ENCODE results near the gene DNMT3L.
"Not testable (repeated sequence)": the region's sequence is repeated elsewhere in the genome, so short reads cannot be mapped to it uniquely, and the experiment has no call there.

The DNMT3L gene

GRCh38 chr21:44241281-44241680 lies 20.4 kb downstream of the DNMT3L start:
- not testable (repeated sequence) for DNase-seq

DNA sequence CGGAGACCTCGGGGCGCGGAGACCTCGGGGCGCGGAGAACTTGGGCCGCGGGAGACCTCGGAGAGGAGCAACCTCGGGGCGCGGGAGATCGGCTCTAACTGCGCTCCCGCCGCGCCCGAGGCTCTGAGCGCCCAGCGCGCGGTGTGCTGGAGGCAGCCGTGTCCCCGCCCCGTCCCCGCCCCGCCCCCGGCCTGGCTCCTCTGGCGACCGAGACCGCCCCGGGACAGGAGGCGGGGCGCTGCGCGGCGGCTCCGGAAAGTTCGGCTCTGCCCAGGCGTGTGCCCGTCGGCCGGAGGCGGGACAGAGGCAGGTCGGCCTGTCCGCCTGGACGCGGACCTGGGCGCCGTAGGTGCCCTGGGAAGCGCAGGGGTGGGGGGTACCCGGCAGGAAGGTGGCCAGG lies 20.9 kb downstream of the DNMT3L start, which contains the start of gene ICOSLG:
ICOSLG (minus strand) TSS at position 102 of the 400 bp plus-strand sequence. CDS start 126 bp downstream, outside the sequence.
- DNase-seq = not testable (repeated sequence)

DNA sequence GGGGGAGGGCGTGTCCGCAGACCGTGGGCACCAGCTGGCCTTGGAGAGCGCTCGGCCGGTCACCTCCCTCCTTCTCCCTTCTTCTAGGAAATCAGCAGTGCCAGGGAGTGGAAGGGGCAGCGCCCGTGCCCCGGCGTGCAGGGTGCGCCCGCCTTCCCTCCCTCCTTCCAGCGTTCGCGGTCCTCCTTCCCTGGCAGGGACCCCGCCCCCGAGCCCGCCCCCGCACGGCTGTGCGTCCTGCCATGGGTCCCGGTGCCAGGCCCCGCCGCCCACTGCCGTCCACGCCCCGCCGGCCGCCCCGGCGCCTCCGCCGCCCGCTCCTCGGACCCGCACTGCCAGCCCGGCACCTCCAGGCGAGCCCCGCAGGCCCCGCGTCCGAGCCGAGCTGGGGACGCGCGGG lies 21.3 kb downstream of the DNMT3L start:
- DNase-seq = not testable (repeated sequence)

DNA sequence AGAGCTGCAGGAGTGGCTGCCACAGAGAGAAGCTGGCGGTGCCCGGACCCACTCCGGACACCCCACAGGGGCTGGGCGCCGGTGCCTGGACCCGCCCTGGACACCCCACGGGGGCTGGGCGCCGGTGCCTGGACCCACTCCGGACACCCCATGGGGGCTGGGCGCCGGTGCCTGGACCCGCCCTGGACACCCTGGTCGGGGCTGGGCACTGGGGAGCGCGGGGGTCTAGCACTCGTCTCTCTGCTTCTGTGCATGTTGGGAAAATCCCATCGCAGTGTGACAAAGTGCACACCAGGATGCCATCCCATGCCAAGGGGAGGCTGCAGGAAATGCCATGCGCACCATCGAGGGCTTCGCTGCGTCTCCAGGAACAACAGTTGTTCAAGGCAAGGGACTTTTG lies 32.1 kb downstream of the DNMT3L start:
- not testable (repeated sequence) for DNase-seq

DNA sequence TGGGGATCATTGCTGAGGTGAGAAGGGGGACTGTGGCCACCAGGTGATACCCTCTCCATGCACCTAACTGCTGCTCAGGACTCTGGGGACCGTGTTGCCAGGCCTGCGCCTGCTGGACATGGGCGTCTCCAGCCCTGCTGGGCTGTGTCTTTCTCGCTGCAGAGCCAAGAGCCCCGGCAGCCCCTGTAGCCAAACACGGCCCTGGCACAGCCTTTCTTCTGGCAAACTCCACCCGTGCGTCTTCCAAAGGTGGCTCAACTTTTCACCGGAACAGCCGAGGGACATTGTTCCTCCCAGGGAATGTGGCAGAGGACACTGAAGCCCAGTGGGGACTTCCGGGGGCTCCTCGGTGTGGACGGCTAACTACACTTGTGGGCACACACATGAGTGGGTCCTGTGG lies 33.6 kb downstream of the DNMT3L start:
- DNase-seq = not testable (repeated sequence)

DNA sequence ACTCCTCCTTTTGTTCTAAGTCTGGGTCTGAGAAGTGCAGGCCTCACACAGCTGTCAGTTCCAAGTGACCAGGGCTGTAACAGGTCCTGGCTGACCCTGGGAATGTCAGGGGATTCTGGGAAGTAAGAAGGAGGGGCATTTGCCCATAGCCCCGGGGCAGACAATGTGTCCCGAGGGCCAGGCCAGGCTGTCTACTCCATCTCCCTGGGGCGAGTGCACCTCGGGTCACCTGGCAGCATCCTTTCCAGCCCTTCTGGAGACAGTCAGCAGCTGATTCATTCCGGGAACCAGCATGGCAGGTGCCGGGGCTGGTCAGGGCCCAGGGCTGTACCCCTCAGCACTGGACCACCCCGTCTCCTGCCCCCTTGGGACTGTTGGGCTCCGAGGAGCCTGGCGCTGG lies 34.1 kb downstream of the DNMT3L start:
- not testable (repeated sequence) for DNase-seq

DNA sequence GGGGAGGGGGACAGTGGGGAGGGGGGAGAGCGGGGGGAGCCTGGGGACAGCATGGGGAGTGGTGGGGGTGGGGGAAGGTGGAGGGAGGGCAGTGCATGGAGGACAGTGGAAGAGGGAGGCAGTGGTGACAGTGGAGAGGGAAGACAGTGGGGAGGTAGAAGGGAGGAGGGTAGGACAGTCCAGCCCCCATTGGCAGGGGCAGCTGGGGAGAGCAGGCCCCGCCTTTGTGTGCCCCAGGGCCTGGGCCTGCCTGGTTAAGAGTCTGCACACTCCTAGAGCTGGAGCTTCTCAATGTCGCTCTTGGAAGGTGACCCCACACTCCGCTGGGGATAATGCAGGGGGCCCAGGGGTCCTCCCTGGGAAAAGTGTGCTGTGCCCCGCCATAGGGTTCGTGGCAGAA lies 36.1 kb downstream of the DNMT3L start:
- not testable (repeated sequence) for DNase-seq

DNA sequence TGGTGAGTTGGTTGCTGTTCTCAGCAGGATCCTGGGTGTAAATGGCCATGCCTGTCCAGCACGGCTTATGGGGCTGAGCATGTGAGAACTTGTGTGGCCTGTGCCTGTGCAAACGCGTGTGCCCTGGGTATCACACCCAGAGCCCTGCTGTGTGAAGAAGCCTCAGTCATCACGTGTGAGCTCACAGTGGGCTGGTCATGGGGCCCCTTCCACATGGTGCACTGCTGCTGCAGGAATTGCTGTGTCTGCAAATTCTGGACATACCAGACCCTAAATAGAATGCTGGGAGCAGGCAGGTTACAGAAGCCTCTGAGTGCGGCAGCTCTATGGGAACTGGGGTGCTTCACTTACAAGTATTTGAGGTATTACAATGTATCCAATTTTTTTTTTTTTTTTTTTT lies 38.4 kb downstream of the DNMT3L start:
- not testable (repeated sequence) for DNase-seq

- DNase-seq = not testable (repeated sequence)
These were observed 41.0 kb downstream of the DNMT3L start for GRCh38 chr21:44220674-44221073.

- DNase-seq = not testable (repeated sequence)
These were observed 43.2 kb downstream of the DNMT3L start for GRCh38 chr21:44218461-44218860.

- not testable (repeated sequence) for DNase-seq
These were observed 49.7 kb downstream of the DNMT3L start for GRCh38 chr21:44211978-44212377.

DNA sequence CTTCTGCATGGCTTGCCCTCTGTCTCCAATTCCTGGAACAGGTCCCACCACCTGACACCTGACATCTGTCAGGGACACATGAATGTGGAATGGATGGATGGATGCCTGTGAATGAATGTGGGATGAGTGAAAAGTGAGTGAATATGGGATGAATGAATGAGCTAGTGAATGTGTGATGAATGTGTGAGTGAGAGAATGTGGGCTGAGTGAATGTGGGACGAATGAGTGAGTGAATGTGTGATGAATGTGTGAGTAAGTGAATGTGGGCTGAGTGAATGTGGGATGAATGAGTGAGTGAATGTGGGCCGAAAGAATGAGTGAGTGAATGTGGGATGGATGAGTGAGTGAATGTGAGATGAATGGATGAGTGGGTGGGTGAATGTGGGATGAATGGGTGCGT lies 50.1 kb downstream of the DNMT3L start:
- not testable (repeated sequence) for DNase-seq

DNA sequence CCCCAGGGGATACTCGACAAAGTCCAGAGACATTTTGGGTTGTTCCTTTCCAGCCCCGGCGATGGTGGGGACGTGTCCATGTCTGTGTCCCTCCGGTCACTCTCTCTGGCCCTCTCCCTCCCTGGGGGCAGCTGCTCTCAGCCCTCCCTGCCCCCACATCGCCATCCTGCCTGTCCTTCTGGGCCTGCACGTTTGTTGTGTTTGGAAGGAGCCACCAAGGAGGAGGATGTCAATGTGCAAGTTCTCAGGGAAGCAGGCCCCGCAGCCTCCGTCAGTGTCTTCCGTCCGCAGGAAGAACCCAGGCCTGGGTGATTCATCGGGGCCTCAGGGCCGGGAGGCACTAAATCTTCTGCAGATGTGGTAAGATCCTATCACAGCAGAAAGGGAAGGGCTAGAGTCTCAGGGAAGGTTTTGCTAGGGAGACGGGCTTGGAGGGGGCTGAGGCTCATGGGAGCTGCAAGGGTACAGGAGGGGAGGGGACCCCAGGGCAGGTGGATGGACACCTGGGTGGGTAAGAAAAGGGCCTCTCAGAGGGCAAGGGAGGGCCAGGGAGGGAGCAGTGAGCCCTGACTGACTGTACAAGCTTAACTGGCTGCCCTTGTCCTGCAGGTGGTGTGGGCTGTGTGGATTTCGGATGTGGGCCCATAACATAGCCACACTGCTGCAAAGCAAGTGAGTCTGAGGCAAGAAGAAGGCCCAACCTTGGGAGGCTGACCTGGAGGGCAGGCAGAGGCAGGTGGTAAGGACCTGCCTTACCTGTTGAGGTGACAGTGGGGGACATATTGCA lies 53.6 kb downstream of the DNMT3L start:
- peak; percentile 47 for DNase-seq

DNA sequence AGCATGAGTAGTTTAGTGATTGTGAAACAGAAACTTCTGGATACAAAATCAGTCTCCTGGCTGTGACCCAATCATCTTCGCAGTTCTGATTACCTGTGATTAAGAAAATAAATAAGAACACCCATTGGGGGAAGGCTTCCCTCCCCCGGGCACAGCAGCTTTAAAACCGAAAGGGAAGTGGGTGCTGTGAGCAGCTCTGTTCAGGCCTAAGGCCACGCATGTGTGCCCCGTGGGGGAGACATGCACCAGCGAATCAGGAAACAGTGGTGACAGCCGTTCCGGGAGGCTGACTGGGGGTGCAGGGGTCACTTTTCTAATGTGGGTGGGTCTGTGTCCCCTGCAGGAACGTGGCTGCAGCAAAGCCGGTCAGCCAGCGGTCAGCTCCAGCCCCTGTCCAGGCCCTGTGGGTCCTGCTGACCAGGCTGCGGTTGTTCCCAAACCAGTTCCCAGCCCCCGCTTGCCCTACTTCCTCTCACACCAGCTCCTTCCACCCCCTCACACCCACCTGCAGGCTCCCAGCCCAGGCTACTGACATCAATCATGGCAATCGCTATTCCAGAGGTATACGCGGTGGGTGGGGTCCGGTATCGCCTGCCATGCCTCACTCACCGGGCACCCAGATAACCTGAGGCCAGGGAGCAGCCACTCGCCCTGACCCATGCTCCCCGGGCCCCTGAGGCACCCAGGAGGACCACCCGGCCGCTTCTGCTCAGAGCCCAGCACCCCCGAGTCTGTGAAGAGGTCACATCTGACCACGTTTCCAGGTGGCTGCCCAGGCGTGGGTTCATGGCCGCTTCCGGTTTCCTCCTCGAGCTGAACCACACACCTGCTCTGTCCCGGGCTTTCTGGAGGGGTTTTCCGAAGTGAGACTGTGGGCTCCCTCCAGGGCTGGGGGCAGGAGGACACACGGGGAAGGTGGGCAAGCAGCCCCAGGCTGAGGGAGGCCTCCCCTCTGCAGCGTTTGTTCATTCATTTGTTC lies 54.7 kb downstream of the DNMT3L start:
- DNase-seq = not testable (repeated sequence)

GRCh38 chr21:44206187-44206586 lies 55.5 kb downstream of the DNMT3L start:
- DNase-seq = not testable (repeated sequence)

DNA sequence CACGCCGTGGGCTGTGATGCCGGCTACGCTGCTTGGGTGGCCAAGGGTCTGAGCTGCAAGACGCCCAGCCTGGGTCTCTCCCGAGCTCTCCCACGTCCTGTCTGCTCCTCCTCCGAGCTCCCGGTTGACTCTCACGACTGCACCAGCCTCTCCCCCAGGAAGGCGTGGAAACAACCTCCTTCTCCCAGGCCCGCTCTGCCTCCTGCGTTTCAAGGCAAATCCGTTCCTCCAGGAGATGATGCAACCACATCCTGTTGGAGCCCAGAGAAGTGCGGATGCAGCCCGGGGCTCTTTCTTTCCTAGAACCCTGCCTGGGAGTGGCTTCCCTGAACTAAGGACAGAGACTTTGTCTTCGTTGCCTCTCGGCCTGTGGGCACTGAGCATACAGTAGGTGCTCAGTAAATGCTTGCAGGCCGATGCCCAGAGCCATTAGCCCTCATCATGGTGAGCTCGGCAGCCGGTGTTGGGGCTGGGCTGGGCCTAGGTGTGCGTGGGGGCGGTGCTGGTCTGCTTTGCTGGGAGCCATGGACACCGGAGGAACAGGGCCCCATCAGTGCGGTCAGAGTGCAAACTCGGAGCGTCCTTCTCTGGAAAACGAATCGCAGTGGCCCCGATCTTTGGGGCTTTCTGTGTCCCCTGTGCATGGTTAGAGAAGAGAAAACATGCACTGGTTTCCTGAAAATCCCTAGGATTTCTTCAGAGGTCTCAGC lies 59.0 kb downstream of the DNMT3L start:
- not testable (repeated sequence) for DNase-seq

- DNase-seq = peak; percentile 30
These were observed 61.7 kb downstream of the DNMT3L start for GRCh38 chr21:44199997-44200396.

DNA sequence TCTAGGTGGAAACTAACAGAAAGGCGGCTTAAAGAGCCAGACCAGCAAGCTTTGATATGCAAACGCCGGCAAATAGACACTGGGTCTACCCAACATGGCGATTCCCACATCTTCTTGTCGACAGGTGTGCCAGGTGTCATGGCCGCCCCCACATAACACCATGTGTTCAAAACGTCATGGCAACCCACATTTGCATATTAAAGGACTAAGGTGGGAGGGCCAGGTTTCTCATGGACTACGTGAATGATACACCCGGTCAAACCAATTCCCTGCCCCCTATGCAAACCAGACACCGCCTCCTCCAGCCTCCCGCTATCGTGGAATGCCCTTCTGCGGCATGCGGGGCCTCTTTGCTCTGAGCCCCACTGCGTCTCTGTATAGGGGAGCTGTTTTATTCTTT lies 62.2 kb downstream of the DNMT3L start:
- DNase-seq = peak; percentile 29

DNA sequence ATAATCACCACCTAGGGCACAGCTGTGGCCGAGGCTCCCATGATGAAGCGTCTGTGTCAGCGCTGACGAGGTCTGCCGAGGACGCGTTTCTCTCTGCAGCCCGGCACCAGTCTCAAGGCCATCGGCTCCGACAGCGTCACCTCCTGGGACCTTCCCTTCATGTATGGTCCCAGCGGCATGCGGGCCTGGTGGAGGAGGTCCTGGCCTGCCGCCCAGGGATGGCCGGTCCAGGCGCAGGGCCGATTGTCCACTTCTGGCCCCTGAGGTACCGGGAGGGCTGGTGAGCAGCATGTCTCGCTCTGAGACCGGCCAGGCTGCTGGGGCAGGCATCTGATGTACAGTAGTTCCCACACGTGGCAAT lies 64.6 kb downstream of the DNMT3L start:
- not testable (repeated sequence) for DNase-seq

Data from islet precursor cell (in vitro differentiated cells).